ENCODE data around the gene PLEKHA7. TPM values are rescaled to one million over a fixed set of nuclear protein-coding genes. Genes with fewer than 3 reads are reported as not detected.

PLEKHA7 gene
- total and polyA plus RNA-seq, 2 of the 8 experiments (the other 6 are each of a cell fraction or from before 2014, with no cell fraction given): 11.4 to 25.6 TPM

- FAIRE-seq: no peak
- Histone ChIP-seq H3K79me1 (ENCODE audit: low read depth, low read length) (peaks cover 2% of the 10 kb centered on the region), H2BK20ac (ENCODE audit: low read length) (no peak overlapping the region), H3K56ac (replicated peaks; ENCODE audit: insufficient read length, low read depth, low read length) (no peak overlapping the region), H4K8ac (ENCODE audit: extremely low read depth, insufficient read depth, low read length) (no peak overlapping the region), H3K4me3 (ENCODE audit: extremely low read depth in 1 of 4, insufficient read depth in 2 of 4, low read depth in 3 of 4, low read length in 4 of 4) (no peak overlapping the region), H3K4me1 (replicated peaks in 1 of 4; ENCODE audit: control insufficient read depth in 3 of 4, insufficient read depth in 4 of 4, low read length in 3 of 4) (peaks cover 0 to 4% (median under 1%) of the 10 kb centered on the region in 4 experiments; a peak in 2 of 7 replicates), H3K23ac (ENCODE audit: insufficient read length) (no peak overlapping the region), H2BK12ac (ENCODE audit: low read depth, low read length) (no peak overlapping the region), H3K27ac (ENCODE audit: low read depth, low read length) (no peak overlapping the region), H4K5ac (ENCODE audit: insufficient read length, low read depth, low read length) (no peak overlapping the region), H3K9me3 (ENCODE audit: insufficient read depth in 2 of 2, low read depth in 1 of 2, low read length in 1 of 2) (no peaks in the 10 kb centered on the region), H2AK5ac (ENCODE audit: low read depth, low read length) (no peak overlapping the region), H3K9ac (replicated peaks in 1 of 4; ENCODE audit: extremely low read depth in 1 of 4, low read depth in 3 of 4, low read length in 3 of 4) (no peak overlapping the region), H2BK15ac (ENCODE audit: low read length) (no peak overlapping the region), H3K27me3 (replicated peaks in 1 of 4; ENCODE audit: control insufficient read depth in 3 of 4, extremely low read depth in 1 of 4, insufficient read depth in 3 of 4, low read length in 3 of 4) (no peaks in the 10 kb centered on the region), H3K79me2 (ENCODE audit: control insufficient read depth in 1 of 2, insufficient read depth in 2 of 2, low read length in 2 of 2) (no peaks in the 10 kb centered on the region), H4K20me1 (replicated peaks in 1 of 2; ENCODE audit: control insufficient read depth in 1 of 2, insufficient read depth in 2 of 2, low read length in 2 of 2) (peaks cover 0 to 2% of the 10 kb centered on the region in 2 experiments), H3K36me3 (ENCODE audit: control insufficient read depth in 2 of 4, insufficient read depth in 4 of 4, low read length in 3 of 4) (no peaks in the 10 kb centered on the region), H2BK5ac (ENCODE audit: low read depth, low read length) (no peak overlapping the region), H3K4ac (replicated peaks; ENCODE audit: insufficient read length, low read depth, low read length) (no peak overlapping the region), H3K18ac (ENCODE audit: extremely low read depth, low read length) (no peak overlapping the region), H2BK120ac (replicated peaks; ENCODE audit: low read depth, low read length) (no peak overlapping the region), H4K91ac (replicated peaks; ENCODE audit: insufficient read length, low read length) (no peak overlapping the region), H2AFZ (ENCODE audit: low read length) (no peak overlapping the region), H3K4me2 (ENCODE audit: insufficient read depth in 1 of 2, low read depth in 2 of 2, low read length in 2 of 2) (no peak overlapping the region), H3K23me2 (ENCODE audit: low read depth, low read length) (no peaks in the 10 kb centered on the region), H3K14ac (ENCODE audit: insufficient read length) (no peak overlapping the region)
- ChIA-PET CTCF (ENCODE audit: partially characterized antibody) (interaction anchor here (0.8 to 2.0 kb wide), 10 partner anchors 9 to 153 kb away, joined by 3 to 9 read pairs (median 4); no protein-coding TSS in a partner anchor), POLR2A (ENCODE audit: partially characterized antibody) (no interaction called here)
- DNase-seq (ENCODE audit: low read depth in 1 of 2, low spot score in 2 of 2): no peak
- 99% methylated on average over 4 of the region's 4 CpGs; no CpG with 5 or more reads in 1 of the 2 experiments for WGBS, 2 experiments (ENCODE audit: extremely low coverage in 1 of 2, insufficient coverage in 1 of 2, insufficient read length in 1 of 2, insufficient replicate concordance in 2 of 2, low coverage in 1 of 2, low lambda C conversion rate in 2 of 2, missing lambda C conversion rate in 1 of 2)
- no peak for TF ChIP-seq HDAC2 (IDR thresholded peaks at IDR 0.05; ENCODE audit: borderline replicate concordance in 1 of 2, low read depth in 2 of 2, low read length in 2 of 2)
- TF ChIP-seq SP1 (IDR thresholded peaks at IDR 0.05; ENCODE audit: low read depth, low read length): no peak
- TF ChIP-seq RBBP5 (IDR thresholded peaks at IDR 0.05; ENCODE audit: borderline replicate concordance, low read depth, low read length): no peak
- no peak for TF ChIP-seq ASH2L (IDR thresholded peaks at IDR 0.05; ENCODE audit: low read length)
- TF ChIP-seq, protein P1, sequence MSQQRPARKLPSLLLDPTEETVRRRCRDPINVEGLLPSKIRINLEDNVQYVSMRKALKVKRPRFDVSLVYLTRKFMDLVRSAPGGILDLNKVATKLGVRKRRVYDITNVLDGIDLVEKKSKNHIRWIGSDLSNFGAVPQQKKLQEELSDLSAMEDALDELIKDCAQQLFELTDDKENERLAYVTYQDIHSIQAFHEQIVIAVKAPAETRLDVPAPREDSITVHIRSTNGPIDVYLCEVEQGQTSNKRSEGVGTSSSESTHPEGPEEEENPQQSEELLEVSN (IDR thresholded peaks at IDR 0.05): no peak
- TF ChIP-seq CEBPB (IDR thresholded peaks at IDR 0.05; ENCODE audit: low read depth, low read length): no peak
- TF ChIP-seq SUZ12 (IDR thresholded peaks at IDR 0.05; ENCODE audit: low read length): no peak
- TF ChIP-seq CTBP2 (IDR thresholded peaks at IDR 0.05; ENCODE audit: borderline replicate concordance, insufficient read depth, insufficient read length, low read length): no peak
- no peak for TF ChIP-seq BCL11A (IDR thresholded peaks at IDR 0.05; ENCODE audit: low read depth in 2 of 2, low read length in 2 of 2)
- no peak for TF ChIP-seq BRCA1 (IDR thresholded peaks at IDR 0.05; ENCODE audit: low read depth, low read length)
- no peak for TF ChIP-seq KDM1A (IDR thresholded peaks at IDR 0.05; ENCODE audit: borderline replicate concordance, low read length)
- TF ChIP-seq CHD1 (IDR thresholded peaks at IDR 0.05; ENCODE audit: low read depth, low read length): no peak
Observed at GRCh38 chr11:16874275-16874975, 139.8 kb downstream of the PLEKHA7 start.
